OCI-LY3 (cell line): ENCODE results near the gene SYDE1.
"Not testable (repeated sequence)": the region's sequence is repeated elsewhere in the genome, so short reads cannot be mapped to it uniquely, and the experiment has no call there.

Source experiments
- EZH2phosphoT487 ChIP-seq: fragments of 200-600 bp; shearing (Covaris generic); IDR thresholded peaks from 2 replicates; pipeline ENCODE4 v1.6.1; 2018; ENCODE audit warnings: antibody characterized with exemption, mixed run types, low read depth
- TF ChIP-seq, protein P1 (sequence below): fragments of 200-600, 300-600 bp; sonication (generic); IDR thresholded peaks from 2 replicates; pipeline ENCODE4 v1.5.1; 2014; ENCODE audit warnings: antibody characterized with exemption, low read length, low read depth

DNA sequence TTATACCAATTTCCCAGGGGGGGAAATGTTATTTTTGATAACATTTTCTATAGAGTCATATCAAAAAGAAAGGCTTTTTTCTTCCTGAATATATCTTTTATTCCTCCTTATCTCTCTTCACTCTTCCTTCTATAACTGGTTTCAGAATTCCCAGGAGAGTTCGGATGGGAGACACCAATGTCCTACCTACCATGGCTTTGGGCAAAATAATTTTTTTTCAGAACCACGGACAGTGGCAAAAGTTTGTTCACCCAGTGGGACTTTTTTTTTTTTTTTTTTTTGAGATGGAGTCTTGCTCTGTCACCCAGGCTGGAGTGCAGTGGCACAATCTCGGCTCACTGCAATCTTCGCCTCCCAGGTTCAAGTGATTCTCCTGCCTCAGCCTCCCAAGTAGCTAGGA lies 27.2 kb upstream of the SYDE1 start:
- TF ChIP-seq EZH2phosphoT487: not testable (repeated sequence)
- TF ChIP-seq, protein P1, sequence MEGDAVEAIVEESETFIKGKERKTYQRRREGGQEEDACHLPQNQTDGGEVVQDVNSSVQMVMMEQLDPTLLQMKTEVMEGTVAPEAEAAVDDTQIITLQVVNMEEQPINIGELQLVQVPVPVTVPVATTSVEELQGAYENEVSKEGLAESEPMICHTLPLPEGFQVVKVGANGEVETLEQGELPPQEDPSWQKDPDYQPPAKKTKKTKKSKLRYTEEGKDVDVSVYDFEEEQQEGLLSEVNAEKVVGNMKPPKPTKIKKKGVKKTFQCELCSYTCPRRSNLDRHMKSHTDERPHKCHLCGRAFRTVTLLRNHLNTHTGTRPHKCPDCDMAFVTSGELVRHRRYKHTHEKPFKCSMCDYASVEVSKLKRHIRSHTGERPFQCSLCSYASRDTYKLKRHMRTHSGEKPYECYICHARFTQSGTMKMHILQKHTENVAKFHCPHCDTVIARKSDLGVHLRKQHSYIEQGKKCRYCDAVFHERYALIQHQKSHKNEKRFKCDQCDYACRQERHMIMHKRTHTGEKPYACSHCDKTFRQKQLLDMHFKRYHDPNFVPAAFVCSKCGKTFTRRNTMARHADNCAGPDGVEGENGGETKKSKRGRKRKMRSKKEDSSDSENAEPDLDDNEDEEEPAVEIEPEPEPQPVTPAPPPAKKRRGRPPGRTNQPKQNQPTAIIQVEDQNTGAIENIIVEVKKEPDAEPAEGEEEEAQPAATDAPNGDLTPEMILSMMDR: not testable (repeated sequence)
